GM13976 (cell line): ENCODE data around the gene HSPA12A.
"Not testable (repeated sequence)": the region's sequence is repeated elsewhere in the genome, so short reads cannot be mapped to it uniquely, and the experiment has no call there.

Experiments used
- DNase-seq: peaks from one replicate; pipeline ENCODE4 v3.0.0; 2012; ENCODE audit warnings: low spot score
- CTCF ChIP-seq: IDR thresholded peaks from 2 replicates; pipeline ENCODE4 v1.5.1; 2012; ENCODE audit warnings: borderline replicate concordance, mild to moderate bottlenecking; ENCODE audit not compliant: insufficient read depth; ENCODE audit errors: extremely low read depth, missing control alignments, control extremely low read depth
- in situ Hi-C: fragments of 300-500 bp; cut with MboI; formaldehyde crosslinking; loops from one replicate; pipeline ENCODE4 v1.12.0; 2022; ENCODE audit warnings: low sequenced_read_pairs, mixed read lengths, inconsistent platforms; ENCODE audit not compliant: unreplicated experiment

The HSPA12A gene

GRCh38 chr10:116713846-116714245, 28.5 kb downstream of the HSPA12A start:
- DNase-seq, result no peak
- TF ChIP-seq CTCF, result no peak
- in situ Hi-C loops, result no loop called here

DNA sequence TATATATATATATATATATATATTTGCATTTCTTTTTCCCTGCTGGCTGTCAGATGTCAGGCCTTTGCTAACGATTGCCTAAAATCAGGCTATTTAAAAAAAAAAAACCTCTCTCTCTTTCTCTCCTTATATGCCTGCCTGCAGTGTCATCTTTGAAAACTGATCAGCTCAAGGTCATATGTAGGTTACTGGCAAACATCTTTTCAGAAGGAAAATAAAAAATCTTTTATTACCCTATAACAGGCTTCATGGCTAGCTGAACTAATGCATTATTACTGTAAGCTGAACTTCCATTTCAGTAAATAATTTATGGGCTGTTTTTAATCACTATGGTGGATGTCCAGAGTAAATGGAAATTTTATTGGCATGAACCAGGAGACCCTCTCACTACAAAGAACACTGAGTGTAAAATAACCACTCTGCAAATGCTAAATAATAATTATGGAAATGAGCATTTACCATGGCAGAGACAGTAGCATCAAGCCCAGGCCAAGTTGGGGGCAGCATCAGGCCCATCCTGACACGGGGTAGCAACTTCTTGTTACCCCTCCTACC, 29.3 kb downstream of the HSPA12A start:
- no peak for DNase-seq
- TF ChIP-seq CTCF, result no peak
- in situ Hi-C loops, result no loop called here

- in situ Hi-C loops, result no loop called here
- TF ChIP-seq CTCF, result no peak
Observed at GRCh38 chr10:116712519-116712918, 29.8 kb downstream of the HSPA12A start.

GRCh38 chr10:116711803-116712202, 30.6 kb downstream of the HSPA12A start:
- DNase-seq, in situ Hi-C loops: not testable (repeated sequence)

More at GRCh38 chr10:116712519-116712918, 29.8 kb downstream of the HSPA12A start:
- DNase-seq, result no peak

DNA sequence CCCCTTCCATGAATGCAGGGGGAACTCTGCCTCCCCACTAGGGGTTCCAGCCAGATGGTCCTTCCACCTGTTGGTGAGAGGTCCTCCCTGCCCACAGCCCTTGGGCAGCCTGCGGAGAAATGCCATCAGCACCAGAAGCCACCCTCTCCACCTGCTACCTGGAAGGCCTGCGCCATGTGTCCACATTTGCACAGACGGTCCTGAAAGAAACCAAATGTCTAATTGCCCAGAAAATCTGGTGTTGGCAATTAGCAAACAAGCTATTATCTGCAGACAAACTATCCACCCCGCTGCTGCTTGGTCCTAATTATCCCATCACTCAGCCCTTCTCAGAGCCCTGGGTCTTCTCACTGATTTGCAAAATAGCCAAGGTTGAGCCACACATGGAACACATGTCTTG, 32.3 kb downstream of the HSPA12A start:
- in situ Hi-C loops, result no loop called here
- no peak for DNase-seq
- no peak for TF ChIP-seq CTCF

GRCh38 chr10:116708877-116709276, 33.5 kb downstream of the HSPA12A start:
- DNase-seq, result no peak
- no peak for TF ChIP-seq CTCF
- in situ Hi-C loops, result no loop called here

- DNase-seq, result no peak
- in situ Hi-C loops, result no loop called here
- TF ChIP-seq CTCF, result no peak
Observed at GRCh38 chr10:116708391-116708821, 34.0 kb downstream of the HSPA12A start.
